Mesenchymal stem cell (in vitro differentiated cells and primary cell): ENCODE measurements around the gene KCNQ2.
"Not testable (repeated sequence)": the region's sequence is repeated elsewhere in the genome, so short reads cannot be mapped to it uniquely, and the experiment has no call there.

Experiments used
- DNase-seq: peaks from one replicate; pipeline ENCODE4 v3.0.0-alpha.2; 2013
- H2AFZ ChIP-seq: one replicate; pipeline ENCODE4 v1.6.1; 2013; ENCODE audit warnings: low read depth, mild to moderate bottlenecking, control low read depth, inconsistent platforms, low read length, moderate library complexity
- H2AK5ac ChIP-seq: 2 replicates; pipeline ENCODE4 v1.6.1; 2013; ENCODE audit warnings: low read length, moderate library complexity, mild to moderate bottlenecking, inconsistent platforms; ENCODE audit not compliant: severe bottlenecking
- H2BK120ac ChIP-seq: one replicate; pipeline ENCODE4 v1.6.1; 2013; ENCODE audit warnings: low read depth, mild to moderate bottlenecking, inconsistent platforms, low read length, moderate library complexity
- H2BK12ac ChIP-seq, 2 experiments: one replicate each; pipeline ENCODE4 v1.6.1; 2013; ENCODE audit warnings: inconsistent platforms in 2 of 2, low read length in 2 of 2, mild to moderate bottlenecking in 2 of 2, moderate library complexity in 2 of 2, control low read depth in 1 of 2
- H2BK15ac ChIP-seq: one replicate; pipeline ENCODE4 v1.6.1; 2013; ENCODE audit warnings: mild to moderate bottlenecking, low read depth, inconsistent platforms; ENCODE audit not compliant: poor library complexity, severe bottlenecking
- H2BK5ac ChIP-seq: 2 replicates; pipeline ENCODE4 v1.6.1; 2013; ENCODE audit warnings: low read depth, mild to moderate bottlenecking, low read length, control low read depth, inconsistent platforms; ENCODE audit not compliant: poor library complexity, severe bottlenecking
- H3K14ac ChIP-seq, 2 experiments: one replicate each; pipeline ENCODE4 v1.6.1; 2013; ENCODE audit warnings: inconsistent platforms in 2 of 2, low read length in 2 of 2, control low read depth in 1 of 2, mild to moderate bottlenecking in 1 of 2, moderate library complexity in 1 of 2
- H3K18ac ChIP-seq, 2 experiments: one replicate each; pipeline ENCODE4 v1.6.1; 2013; ENCODE audit warnings: inconsistent platforms in 2 of 2, low read length in 2 of 2, control low read depth in 1 of 2, low read depth in 1 of 2, mild to moderate bottlenecking in 1 of 2
- H3K23ac ChIP-seq, 2 experiments: one replicate each; pipeline ENCODE4 v1.6.1; 2013; ENCODE audit warnings: inconsistent platforms in 2 of 2, low read length in 2 of 2, mild to moderate bottlenecking in 2 of 2, moderate library complexity in 2 of 2, control low read depth in 1 of 2
- H3K27ac ChIP-seq: 2 replicates; pipeline ENCODE4 v1.5.1; 2013; ENCODE audit warnings: mild to moderate bottlenecking, moderate library complexity, low read length, control low read depth, inconsistent platforms; ENCODE audit not compliant: poor library complexity, severe bottlenecking
- H3K27me3 ChIP-seq, 2 experiments: 2 replicates each; pipeline versions ENCODE4 v1.6.1 to v1.7.0; 2013; ENCODE audit warnings: low read length in 2 of 2, mild to moderate bottlenecking in 2 of 2, moderate library complexity in 2 of 2, control low read depth in 1 of 2, inconsistent platforms in 1 of 2; ENCODE audit not compliant: control insufficient read depth in 1 of 2, insufficient read depth in 1 of 2
- H3K36me3 ChIP-seq, 2 experiments: 2 replicates each; pipeline versions ENCODE4 v1.6.1 to v1.7.0; 2013; ENCODE audit warnings: low read length in 2 of 2, control low read depth in 1 of 2, inconsistent platforms in 1 of 2, low read depth in 1 of 2, mild to moderate bottlenecking in 1 of 2; ENCODE audit not compliant: insufficient read depth in 2 of 2, control insufficient read depth in 1 of 2
- H3K4ac ChIP-seq, 2 experiments: one replicate each; pipeline ENCODE4 v1.6.1; 2013; ENCODE audit warnings: inconsistent platforms in 2 of 2, low read length in 2 of 2, mild to moderate bottlenecking in 2 of 2, moderate library complexity in 2 of 2, control low read depth in 1 of 2, low read depth in 1 of 2
- H3K4me1 ChIP-seq: 2 replicates; pipeline ENCODE4 v1.6.1; 2013; ENCODE audit warnings: low read depth, low read length, control low read depth; ENCODE audit not compliant: control insufficient read depth, insufficient read depth
- H3K4me2 ChIP-seq: 2 replicates; pipeline ENCODE4 v1.6.1; 2013; ENCODE audit warnings: low read length, mild to moderate bottlenecking, inconsistent platforms; ENCODE audit not compliant: poor library complexity, severe bottlenecking
- H3K4me3 ChIP-seq, 2 experiments: 2 replicates each; pipeline versions ENCODE4 v1.5.1 to v1.7.0; 2013; ENCODE audit warnings: low read length in 2 of 2, mild to moderate bottlenecking in 2 of 2, control low read depth in 1 of 2, low read depth in 1 of 2; ENCODE audit not compliant: insufficient read depth in 1 of 2
- H3K79me1 ChIP-seq: replicated peaks from 2 replicates; pipeline ENCODE4 v1.6.1; 2013; ENCODE audit warnings: mild to moderate bottlenecking, control low read depth, low read length, inconsistent platforms; ENCODE audit not compliant: poor library complexity, severe bottlenecking
- H3K9ac ChIP-seq: 2 replicates; pipeline ENCODE4 v1.7.0; 2013; ENCODE audit warnings: mild to moderate bottlenecking, low read length, moderate library complexity
- H3K9me3 ChIP-seq: 2 replicates; pipeline ENCODE4 v1.7.0; 2013; ENCODE audit warnings: mild to moderate bottlenecking, low read length; ENCODE audit not compliant: control insufficient read depth
- H4K8ac ChIP-seq: one replicate; pipeline ENCODE4 v1.6.1; 2013; ENCODE audit warnings: inconsistent platforms, mild to moderate bottlenecking, low read length, moderate library complexity
- H4K91ac ChIP-seq: one replicate; pipeline ENCODE4 v1.6.1; 2013; ENCODE audit warnings: mild to moderate bottlenecking, low read length, inconsistent platforms
- WGBS: methylation state at CpG from one replicate; pipeline ENCODE4 v1.1.7; 2013; ENCODE audit warnings: mixed read lengths; 5-methylcytosine and 5-hydroxymethylcytosine counted together

KCNQ2 gene

GRCh38 chr20:63518351-63518861 is 46.0 kb upstream of the KCNQ2 start:
- Histone ChIP-seq H3K9ac (no peak overlapping the region), H3K27me3 (peaks cover 2 to 35% of the 10 kb centered on the region in 2 experiments), H3K4me3 (no peak overlapping the region), H2BK12ac (no peak overlapping the region), H2BK120ac (no peak overlapping the region), H3K4me2 (no peak overlapping the region), H3K27ac (no peak overlapping the region), H3K79me1 (peaks cover 20% of the 10 kb centered on the region), H3K18ac (no peak overlapping the region), H3K14ac (no peak overlapping the region), H3K23ac (no peak overlapping the region), H2BK15ac (no peak overlapping the region), H3K9me3 (no peaks in the 10 kb centered on the region), H3K36me3 (peaks cover 14 to 23% of the 10 kb centered on the region in 2 experiments), H4K8ac (no peak overlapping the region), H3K4ac (no peak overlapping the region), H2AK5ac (no peak overlapping the region), H2AFZ (no peak overlapping the region), H4K91ac (no peak overlapping the region), H2BK5ac (no peak overlapping the region), H3K4me1 (peaks cover 30% of the 10 kb centered on the region)
- 77% methylated on average over 19 of the region's 20 CpGs for WGBS
- no peak for DNase-seq

GRCh38 chr20:63517376-63518309 is 45.2 kb upstream of the KCNQ2 start:
- H3K18ac ChIP-seq, result no peak overlapping the region
- H3K79me1 ChIP-seq, result peaks cover 13% of the 10 kb centered on the region
- H3K36me3 ChIP-seq, result peaks cover 7 to 16% of the 10 kb centered on the region in 2 experiments
- no peak overlapping the region for H2BK12ac ChIP-seq
- H3K4me3 ChIP-seq, result no peak overlapping the region
- no peaks in the 10 kb centered on the region for H3K9me3 ChIP-seq
- no peak overlapping the region for H3K14ac ChIP-seq
- no peak overlapping the region for H4K8ac ChIP-seq
- no peak overlapping the region for H2BK120ac ChIP-seq
- H2AK5ac ChIP-seq, result no peak overlapping the region
- peaks cover 25% of the 10 kb centered on the region for H3K4me1 ChIP-seq
- no peak overlapping the region for H3K4ac ChIP-seq
- H3K27ac ChIP-seq, result no peak overlapping the region
- H3K23ac ChIP-seq, result no peak overlapping the region
- no peak overlapping the region for H3K9ac ChIP-seq
- H3K27me3 ChIP-seq, result peaks cover 7 to 42% of the 10 kb centered on the region in 2 experiments
- H2AFZ ChIP-seq, result no peak overlapping the region
- no peak overlapping the region for H2BK15ac ChIP-seq
- 90% methylated on average over 32 of the region's 32 CpGs for WGBS
- no peak for DNase-seq
- no peak overlapping the region for H3K4me2 ChIP-seq
- H4K91ac ChIP-seq, result no peak overlapping the region
- H2BK5ac ChIP-seq, result no peak overlapping the region

- not testable (repeated sequence) for H4K8ac ChIP-seq, H3K4me2 ChIP-seq, H3K4ac ChIP-seq, H3K27ac ChIP-seq, DNase-seq, H2BK12ac ChIP-seq, H3K18ac ChIP-seq, H3K14ac ChIP-seq, H4K91ac ChIP-seq, H3K9me3 ChIP-seq, H2BK15ac ChIP-seq, H3K36me3 ChIP-seq, H2BK5ac ChIP-seq, H3K9ac ChIP-seq, H2BK120ac ChIP-seq, H2AFZ ChIP-seq, H2AK5ac ChIP-seq, H3K4me1 ChIP-seq, H3K4me3 ChIP-seq, H3K23ac ChIP-seq, H3K79me1 ChIP-seq
- 87% methylated on average over 10 of the region's 10 CpGs for WGBS
- H3K27me3 ChIP-seq, result peaks cover 9 to 61% of the 10 kb centered on the region in 2 experiments
Measured at GRCh38 chr20:63514520-63514919, 42.1 kb upstream of the KCNQ2 start.

- peaks cover 0 to under 1% of the 10 kb centered on the region in 2 experiments for H3K36me3 ChIP-seq
- H2BK12ac ChIP-seq, result no peak overlapping the region
- no peak overlapping the region for H3K4me2 ChIP-seq
- no peaks in the 10 kb centered on the region for H3K79me1 ChIP-seq
- H3K4me3 ChIP-seq, result no peak overlapping the region
- H2AK5ac ChIP-seq, result no peak overlapping the region
- no peak overlapping the region for H3K14ac ChIP-seq
- no peak overlapping the region for H4K91ac ChIP-seq
- no peak overlapping the region for H2BK15ac ChIP-seq
- 95% methylated on average over 3 of the region's 3 CpGs for whole genome bisulfite sequencing
- H3K27me3 ChIP-seq, result peaks cover 9 to 57% of the 10 kb centered on the region in 2 experiments
- H3K9me3 ChIP-seq, result no peaks in the 10 kb centered on the region
- H3K27ac ChIP-seq, result no peak overlapping the region
- no peak overlapping the region for H2BK5ac ChIP-seq
- H3K9ac ChIP-seq, result no peak overlapping the region
- H3K4ac ChIP-seq, result no peak overlapping the region
- H4K8ac ChIP-seq, result no peak overlapping the region
- no peak overlapping the region for H3K18ac ChIP-seq
- no peak overlapping the region for H2BK120ac ChIP-seq
- H3K4me1 ChIP-seq, result no peaks in the 10 kb centered on the region
- no peak for DNase-seq
- no peak overlapping the region for H2AFZ ChIP-seq
- H3K23ac ChIP-seq, result no peak overlapping the region
Measured at GRCh38 chr20:63513207-63513606, 40.8 kb upstream of the KCNQ2 start.
